HG02610 (cell line): ENCODE data around the gene KRTAP3-2.
"Not testable (repeated sequence)": the region's sequence is repeated elsewhere in the genome, so short reads cannot be mapped to it uniquely, and the experiment has no call there.

Source experiments
- ATAC-seq: cut with Tn5 transposase; IDR thresholded peaks from one replicate; pipeline ENCODE4 v1.9.1; 2021; ENCODE audit warnings: mild to moderate bottlenecking, moderate library complexity; ENCODE audit not compliant: unreplicated experiment

The KRTAP3-2 gene

DNA sequence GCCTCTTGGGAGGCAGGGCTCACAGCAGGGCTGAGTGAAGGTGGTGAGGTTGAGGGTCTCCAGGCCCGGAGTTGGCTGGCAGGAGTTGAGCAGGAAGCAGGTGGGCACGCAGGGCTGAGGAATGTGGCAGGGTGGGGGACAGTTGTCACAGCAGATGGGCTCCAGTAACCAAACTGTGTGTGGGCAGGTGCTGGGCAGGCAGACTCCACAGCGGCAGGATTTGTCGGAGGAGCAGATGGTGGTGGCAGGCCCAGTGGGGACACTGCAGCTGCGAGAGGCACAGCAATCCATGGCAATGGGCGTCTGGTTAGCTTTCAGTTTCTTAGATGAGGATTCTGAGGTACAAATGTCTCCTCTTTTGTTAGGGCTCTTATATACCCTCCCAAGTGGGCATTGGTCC, at the start of gene KRTAP3-2:
KRTAP3-2 (minus strand) TSS at position 344 of the 400 bp plus-strand sequence; CDS start at position 291, 53 bp downstream.
- ATAC-seq, result not testable (repeated sequence)

DNA sequence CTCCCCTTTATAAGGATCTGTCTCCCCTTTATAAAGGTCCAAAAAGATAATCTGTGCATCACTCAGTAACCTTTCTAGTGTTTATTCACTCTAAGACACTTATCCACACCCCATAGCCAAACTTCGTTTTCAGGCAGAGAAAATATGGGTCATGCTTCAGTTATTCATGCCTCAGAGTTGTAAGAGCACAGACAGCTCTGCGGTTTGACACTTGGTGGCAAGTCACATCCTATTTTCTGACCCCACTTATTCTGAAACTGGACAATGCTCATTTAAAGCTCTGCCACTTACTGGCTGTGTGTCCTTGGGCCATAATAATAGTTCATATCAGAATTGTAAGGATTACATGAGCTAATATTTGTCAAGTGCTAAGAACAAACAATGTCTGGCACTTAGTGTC, 49.4 kb upstream of the KRTAP3-2 start:
- ATAC-seq, result no peak

DNA sequence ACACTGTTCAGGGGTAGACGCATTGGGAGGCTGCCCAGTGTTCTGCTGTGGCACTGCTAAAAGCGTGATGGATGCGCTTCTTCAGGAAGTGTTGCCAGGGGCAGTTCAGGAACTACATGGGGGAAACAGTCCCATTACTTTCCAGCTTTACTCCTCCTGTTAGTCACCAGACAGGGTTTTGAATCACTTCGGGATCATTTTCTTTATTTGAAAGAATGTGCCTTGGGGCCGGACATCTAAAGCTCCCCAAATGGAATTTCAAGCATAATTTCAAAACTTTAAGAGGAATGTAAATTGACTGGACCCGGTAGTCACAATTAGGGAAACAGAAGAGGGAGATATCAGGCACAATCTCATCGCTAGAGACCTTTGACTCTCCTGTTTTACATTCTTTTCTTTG, 48.7 kb upstream of the KRTAP3-2 start:
- ATAC-seq, result no peak

DNA sequence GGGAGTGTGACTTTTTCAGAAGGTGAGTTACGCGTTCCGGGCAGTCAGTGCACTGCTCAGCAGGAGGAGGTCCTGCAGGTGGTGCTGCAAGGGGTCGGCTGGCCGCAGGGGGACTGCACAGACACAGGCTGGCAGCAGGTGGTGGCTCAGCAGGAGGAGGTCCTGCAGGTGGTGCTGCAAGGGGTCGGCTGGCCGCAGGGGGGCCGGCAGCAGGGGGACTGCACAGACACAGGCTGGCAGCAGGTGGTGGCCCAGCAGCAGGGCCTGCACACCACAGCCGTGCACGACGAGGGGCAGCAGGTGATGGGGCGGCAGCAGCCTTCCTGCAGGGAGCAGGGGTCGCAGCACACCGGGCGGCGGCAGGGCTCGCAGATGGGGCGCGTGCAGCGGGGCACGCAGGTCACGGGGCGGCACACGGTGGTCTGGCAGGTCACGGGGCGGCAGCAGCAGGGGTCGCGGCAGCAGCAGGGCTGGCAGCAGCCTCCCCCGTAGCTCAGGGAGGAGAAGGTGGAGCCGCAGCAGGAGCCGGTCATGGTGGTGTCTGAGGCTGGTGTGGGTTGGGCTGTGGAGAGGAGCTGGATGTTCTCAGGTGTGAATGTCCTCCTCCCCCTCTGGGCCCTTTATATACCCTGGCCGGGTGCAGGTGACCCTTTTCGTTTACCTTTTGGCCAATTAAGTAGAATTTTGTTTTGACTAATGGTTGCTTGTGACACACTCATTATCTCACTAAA, 47.2 kb upstream of the KRTAP3-2 start, which contains the start of gene KRTAP2-1:
KRTAP2-1 (minus strand) TSS at position 582 of the 731 bp plus-strand sequence; CDS start at position 533, 49 bp downstream.
- ATAC-seq, result not testable (repeated sequence)

DNA sequence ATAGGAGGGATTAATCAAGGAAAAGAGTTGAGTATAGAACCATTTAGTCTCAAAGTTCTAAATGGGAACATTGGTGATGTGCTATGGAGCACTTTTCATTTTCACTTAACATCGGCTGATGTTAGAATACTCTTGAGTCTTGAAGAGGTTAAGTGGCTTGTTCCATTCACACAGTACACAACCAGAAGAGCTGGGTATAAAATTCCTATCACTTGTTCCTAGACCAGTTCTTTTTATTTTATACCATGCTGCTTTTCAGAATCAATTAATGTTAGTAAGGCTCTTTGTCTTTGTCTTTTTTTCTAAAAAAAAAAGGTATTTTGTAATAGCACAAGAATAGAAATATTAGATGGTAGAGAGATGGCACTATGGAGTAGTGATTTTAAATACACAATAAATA, 43.2 kb upstream of the KRTAP3-2 start:
- ATAC-seq, result no peak

DNA sequence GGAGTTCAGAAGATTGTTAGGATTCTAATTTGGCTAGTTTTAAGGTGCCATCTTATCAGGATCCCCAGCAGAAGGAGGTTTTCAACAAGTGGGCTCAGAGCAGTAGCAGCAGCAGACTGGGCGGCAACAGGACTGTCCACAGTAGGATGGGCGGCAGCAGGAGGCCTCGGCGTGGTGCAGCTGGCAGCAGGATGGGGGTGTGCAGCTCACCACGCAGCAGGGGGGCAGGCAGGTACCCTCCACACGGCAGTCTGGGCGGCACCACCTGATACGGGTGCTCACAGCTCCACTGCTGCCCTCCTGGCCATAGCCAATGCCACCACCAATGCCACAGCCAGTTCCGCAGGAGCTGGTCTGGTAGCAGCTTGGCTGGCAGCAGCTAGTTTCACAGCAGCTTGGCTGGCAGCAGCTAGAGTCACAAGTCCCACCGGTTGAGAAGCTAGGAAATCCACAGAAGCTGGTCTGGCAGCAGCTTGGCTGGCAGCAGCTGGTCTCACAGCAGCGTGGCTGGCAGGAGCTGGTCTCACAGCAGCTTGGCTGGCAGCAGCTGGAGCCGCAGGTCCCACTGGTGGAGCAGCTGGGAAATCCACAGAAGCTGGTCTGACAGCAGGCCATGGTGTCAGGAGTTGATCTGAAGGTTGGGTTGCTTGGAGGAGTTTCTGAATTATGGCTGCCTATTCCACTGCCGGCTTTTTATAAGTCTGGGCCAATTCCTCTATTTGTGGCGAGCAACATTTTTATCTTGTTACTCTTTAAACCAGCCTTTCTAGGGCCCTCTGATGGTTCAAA, 41.3 kb upstream of the KRTAP3-2 start, which contains the start of gene KRTAP1-1:
KRTAP1-1 (minus strand) TSS at position 668 of the 789 bp plus-strand sequence; CDS start at position 615, 53 bp downstream.
- ATAC-seq, result not testable (repeated sequence)

DNA sequence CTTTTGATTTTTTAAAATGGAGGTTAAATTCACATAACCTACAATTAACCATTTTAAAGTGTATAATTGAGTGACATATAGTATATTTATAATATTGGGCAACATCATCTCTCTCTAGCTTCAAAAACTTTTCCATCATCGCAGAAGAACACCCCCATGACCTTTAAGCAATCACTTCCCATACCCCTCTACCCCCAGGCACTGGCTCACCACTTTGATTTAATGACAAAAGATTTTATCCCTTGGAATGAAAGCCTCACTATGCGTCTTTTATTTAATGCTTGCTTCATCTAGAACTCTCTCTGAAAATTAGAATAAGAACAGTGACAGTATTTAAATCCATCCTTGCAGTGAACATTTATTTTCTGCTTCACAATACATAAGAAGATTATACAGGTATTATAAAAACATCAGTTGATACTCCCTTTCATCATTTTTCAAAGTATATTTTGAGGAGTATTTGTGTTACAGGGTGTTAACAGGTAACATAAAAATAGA, 38.2 kb upstream of the KRTAP3-2 start:
- no peak for ATAC-seq

DNA sequence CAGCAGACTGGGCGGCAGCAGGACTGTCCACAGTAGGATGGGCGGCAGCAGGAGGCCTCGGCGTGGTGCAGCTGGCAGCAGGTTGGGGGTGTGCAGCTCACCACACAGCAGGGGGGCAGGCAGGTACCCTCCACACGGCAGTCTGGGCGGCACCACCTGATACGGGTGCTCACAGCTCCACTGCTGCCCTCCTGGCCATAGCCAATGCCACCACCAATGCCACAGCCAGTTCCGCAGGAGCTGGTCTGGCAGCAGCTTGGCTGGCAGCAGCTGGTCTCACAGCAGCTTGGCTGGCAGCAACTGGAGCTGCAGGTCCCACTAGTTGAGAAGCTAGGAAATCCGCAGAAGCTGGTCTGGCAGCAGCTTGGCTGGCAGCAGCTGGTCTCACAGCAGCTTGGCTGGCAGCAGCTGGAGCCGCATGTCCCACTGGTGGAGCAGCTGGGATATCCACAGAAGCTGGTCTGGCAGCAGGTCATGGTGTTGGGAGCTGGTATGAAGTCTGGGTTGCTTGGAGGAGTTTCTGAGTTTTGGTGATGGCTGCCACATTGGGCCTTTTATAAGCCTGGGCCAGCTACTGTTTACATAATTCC, 34.7 kb upstream of the KRTAP3-2 start, which contains the start of gene KRTAP1-3:
KRTAP1-3 (minus strand) TSS at position 529 of the 590 bp plus-strand sequence; CDS start at position 476, 53 bp downstream.
- ATAC-seq, result not testable (repeated sequence)

DNA sequence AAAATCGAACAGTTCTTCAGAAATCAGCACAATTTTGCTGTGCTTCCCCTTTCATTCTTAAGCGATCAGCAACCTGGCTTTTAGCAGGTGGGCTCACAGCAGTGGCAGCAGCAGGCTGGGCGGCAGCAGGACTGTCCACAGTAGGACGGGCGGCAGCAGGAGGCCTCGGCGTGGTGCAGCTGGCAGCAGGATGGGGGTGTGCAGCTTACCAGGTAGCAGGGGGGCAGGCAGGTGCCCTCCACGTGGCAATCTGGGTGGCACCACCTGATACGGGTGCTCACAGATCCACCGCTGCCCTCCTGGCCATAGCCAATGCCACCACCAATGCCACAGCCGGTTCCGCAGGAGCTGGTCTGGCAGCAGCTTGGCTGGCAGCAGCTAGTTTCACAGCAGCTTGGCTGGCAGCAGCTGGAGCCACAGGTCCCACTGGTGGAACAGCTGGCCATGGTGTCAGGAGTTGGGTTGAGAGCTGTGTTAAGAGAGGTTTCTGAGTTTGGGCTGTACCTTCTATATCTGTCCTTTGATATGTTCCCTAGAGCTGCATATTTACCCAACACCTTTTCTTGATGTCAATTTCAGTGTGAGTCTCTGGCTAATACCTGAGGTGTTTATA, 30.0 kb upstream of the KRTAP3-2 start, which contains the start of gene KRTAP1-4:
KRTAP1-4 (minus strand) TSS at position 563 of the 613 bp plus-strand sequence; CDS start at position 446, 117 bp downstream.
- no peak for ATAC-seq

DNA sequence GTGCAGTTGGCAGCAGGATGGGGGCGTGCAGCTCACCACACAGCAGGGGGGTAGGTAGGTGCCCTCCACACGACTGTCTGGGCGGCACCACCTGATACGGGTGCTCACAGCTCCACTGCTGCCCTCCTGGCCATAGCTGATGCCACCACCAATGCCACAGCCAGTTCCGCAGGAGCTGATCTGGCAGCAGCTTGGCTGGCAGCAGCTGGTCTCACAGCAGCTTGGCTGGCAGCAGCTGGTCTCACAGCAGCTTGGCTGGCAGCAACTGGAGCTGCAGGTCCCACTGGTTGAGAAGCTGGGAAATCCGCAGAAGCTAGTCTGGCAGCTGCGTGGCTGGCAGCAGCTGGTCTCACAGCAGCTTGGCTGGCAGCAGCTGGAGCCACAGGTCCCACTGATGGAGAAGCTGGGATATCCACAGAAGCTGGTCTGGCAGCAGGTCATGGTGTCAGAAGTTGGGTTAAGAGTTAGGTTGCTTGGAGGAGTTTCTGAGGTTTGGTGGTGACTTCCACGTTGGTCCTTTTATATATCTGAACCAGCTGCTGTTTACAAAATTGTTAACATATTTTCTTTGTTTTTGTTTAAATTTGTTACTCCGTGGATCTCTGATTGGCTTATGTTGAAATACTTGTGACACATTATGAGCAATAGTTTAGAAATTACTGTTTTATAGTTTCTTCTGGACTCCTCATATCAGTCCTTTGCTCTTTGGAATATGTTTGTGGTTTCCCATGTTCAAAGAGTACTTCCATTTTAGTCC, 27.2 kb upstream of the KRTAP3-2 start, which contains the start of gene KRTAP1-5:
KRTAP1-5 (minus strand) TSS at position 494 of the 757 bp plus-strand sequence; CDS start at position 441, 53 bp downstream.
- no peak for ATAC-seq

DNA sequence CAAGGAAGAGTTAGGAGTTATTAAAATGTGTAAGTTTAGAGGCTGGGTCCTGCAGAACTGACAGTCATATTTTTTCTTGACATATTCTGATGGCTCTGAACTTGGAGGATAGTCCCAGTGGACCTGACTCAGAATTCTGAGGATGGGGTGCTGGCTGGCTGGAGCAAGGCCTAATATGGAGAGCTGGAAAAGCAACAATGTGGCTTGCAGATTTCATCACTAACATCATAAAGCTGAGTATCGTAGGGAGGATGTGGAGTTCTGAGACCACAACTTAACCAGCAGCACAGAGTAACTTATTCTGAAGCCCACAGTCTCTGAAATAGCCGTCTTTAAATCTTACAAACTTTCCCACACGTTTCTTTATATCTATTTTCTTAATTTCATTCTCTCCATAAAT, 25.0 kb upstream of the KRTAP3-2 start:
- no peak for ATAC-seq

DNA sequence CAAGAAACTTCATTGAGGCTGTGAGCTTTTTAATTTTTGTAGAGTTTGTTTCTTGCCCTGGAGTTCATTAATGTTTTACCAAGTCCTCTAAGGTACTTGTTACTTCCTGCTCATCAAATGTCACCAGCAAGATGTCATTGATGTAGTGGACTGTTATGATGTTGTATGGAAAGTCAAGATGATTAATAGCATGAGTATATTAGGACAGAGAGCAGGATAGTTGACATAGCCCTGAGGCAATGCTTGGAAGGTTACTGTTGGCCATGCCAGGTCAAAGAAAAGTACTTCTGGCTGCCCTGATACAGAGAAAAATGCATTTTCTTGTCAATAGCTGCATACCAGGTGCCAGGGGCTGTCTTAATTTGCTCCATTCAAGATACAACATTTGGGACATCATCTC, 20.6 kb upstream of the KRTAP3-2 start:
- no peak for ATAC-seq

DNA sequence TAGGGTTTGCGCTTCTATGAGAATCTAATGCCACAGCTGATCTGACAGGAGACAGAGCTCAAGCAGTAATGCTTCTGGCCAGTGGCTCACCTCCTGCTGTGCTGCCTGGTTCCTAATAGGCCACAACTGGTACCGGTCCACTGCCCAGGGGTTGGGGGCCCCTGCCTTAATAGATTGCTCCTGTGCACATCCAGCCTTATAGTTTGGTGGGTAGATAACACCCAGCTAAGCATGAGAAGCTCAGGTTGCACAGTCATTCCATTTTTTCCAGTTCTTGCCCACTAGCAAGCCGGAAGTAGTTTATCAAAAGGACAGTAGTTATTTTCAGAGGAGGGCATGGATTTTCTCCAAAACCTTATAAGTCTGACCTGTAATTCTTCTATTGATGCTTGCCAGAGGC, 19.7 kb upstream of the KRTAP3-2 start:
- ATAC-seq, result no peak

DNA sequence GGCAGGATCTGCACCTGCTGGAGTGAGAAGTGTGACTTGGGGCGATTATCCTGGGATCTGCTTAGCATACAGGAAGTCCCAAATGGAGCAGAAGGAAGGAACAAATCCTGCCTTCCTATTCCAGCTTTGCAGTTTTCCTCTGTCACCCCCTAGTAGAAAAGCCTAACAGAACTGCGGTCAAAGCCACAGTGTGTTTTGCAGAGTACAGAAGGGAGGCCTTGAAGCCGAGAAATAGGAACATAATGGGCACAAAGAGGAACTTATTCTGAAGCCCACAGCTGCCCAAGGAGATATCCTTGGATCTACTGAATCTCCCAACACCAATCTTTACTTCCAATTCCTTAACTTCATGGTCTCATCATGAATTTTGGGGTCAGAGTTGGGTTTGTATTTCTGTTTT, 18.8 kb upstream of the KRTAP3-2 start:
- no peak for ATAC-seq

DNA sequence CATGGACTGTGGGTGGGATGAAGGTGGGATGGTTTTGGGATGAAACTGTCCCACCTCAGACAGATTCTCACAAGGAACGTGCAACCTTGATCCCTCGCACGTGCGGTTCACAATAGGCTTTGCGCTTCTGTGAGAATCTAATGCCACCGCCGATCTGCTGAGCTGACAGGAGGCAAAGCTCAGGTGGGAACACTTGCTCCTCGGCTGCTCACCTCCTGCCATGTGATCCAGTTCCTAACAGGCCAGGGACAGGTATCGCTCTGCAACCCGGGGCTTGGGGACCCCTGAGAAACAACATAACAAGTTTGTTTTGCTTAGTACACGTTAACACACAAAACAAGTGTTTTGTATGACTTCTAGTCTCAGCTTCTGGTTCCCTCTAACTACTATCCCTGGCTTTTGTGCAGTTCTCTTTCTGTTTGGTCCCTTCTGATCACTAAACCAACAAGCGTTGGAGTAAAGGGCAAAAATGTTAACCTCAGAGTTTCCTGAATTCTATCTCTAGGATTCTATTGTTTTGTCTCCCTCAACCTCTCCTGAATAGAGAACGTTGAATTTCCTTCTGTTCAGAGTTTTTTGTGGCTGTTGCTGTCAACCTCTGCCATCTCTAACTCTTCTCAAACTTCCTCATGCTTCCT, 17.0 kb upstream of the KRTAP3-2 start:
- no peak for ATAC-seq

DNA sequence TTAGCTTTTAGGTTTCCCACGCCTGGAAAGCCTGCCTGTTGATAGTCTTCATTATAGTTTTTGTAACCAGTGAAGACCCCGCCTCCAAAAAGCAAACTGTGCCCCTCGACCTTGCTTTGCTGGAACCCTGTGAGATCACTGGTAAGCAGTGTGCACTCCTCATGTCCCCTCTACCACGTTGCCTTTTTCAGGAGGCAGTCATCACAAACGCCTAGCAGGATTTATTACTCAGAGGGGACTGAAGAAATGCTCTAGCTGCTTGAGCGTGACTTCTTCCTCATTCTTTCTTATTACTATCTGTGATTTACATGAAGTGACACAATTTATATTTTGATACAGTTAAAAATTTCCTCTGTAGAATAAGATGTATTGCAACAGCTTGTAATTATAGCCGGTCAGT, 15.7 kb upstream of the KRTAP3-2 start:
- no peak for ATAC-seq

DNA sequence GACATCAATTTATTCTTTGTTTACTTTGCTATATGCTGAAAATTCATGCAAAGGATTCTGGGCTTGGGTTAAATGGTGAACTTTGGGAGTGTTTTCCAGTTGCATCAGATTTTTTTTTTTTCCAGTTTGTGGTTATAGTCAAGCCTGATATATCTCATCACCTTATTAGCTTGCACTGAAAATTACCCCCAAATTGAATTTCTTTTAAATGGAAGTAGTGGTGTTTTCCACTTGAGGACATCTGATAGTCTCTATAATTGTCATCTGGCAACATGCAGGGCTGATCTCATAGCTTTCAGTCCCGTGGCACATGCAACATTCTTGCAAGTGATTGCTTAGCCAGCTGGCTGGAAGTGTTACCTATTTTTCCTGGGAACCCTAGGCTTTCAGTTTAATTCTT, 13.9 kb upstream of the KRTAP3-2 start:
- no peak for ATAC-seq

DNA sequence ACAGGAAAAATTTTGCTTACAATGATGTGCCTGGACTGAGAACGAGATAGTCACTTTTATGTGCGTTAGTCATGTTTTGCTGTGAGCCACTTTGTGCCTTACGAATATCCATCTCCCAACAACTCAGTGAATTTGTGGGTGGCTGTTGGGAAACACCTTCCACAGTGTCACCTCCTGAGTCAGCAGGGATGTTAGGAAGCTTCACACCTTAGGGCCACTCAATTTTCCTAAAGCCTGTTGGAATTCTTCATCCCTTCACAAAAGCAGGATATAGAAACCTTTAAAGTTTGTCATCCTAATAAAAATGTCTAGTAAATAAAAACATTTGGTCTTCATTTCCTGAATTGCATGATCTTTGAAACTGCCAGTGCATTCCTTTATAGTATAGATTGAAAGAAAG, 13.5 kb upstream of the KRTAP3-2 start:
- no peak for ATAC-seq
